Osteocyte (in vitro differentiated cells): ENCODE measurements around the gene LCAT. TPM values are rescaled to one million over a fixed set of nuclear protein-coding genes. Genes with fewer than 3 reads are reported as not detected.
"Not testable (repeated sequence)": the region's sequence is repeated elsewhere in the genome, so short reads cannot be mapped to it uniquely, and the experiment has no call there.

Experiments
- DNase-seq: peaks from one replicate; pipeline ENCODE4 v3.0.0; 2021; ENCODE audit warnings: mixed read lengths; ENCODE audit not compliant: unreplicated experiment; ENCODE audit errors: extremely low spot score
- H3K27ac Mint-ChIP-seq: one replicate; pipeline ENCODE4 v1.8.0; 2021; ENCODE audit warnings: mild to moderate bottlenecking, mixed read lengths; ENCODE audit not compliant: unreplicated experiment
- H3K27me3 Mint-ChIP-seq: one replicate; pipeline ENCODE4 v1.8.0; 2021; ENCODE audit warnings: mixed read lengths; ENCODE audit not compliant: unreplicated experiment
- H3K36me3 Mint-ChIP-seq: one replicate; pipeline ENCODE4 v1.8.0; 2021; ENCODE audit warnings: mixed read lengths; ENCODE audit not compliant: unreplicated experiment
- H3K4me1 Mint-ChIP-seq: one replicate; pipeline ENCODE4 v1.8.0; 2021; ENCODE audit warnings: mixed read lengths; ENCODE audit not compliant: unreplicated experiment
- H3K4me3 Mint-ChIP-seq: one replicate; pipeline ENCODE4 v1.8.0; 2021; ENCODE audit warnings: mild to moderate bottlenecking, moderate library complexity, mixed read lengths; ENCODE audit not compliant: unreplicated experiment
- H3K9me3 Mint-ChIP-seq: one replicate; pipeline ENCODE4 v1.8.0; 2021; ENCODE audit warnings: mixed read lengths; ENCODE audit not compliant: unreplicated experiment
- total RNA-seq: library from RNA; stranded (reverse); gene quantifications from 2 replicates; pipeline ENCODE4 v1.2.1, GENCODE V29; 2021
- TF ChIP-seq, protein P1 (sequence below): fragments of 200-600 bp; sonication (generic); IDR thresholded peaks from 2 replicates; pipeline ENCODE4 v1.5.0; 2021; ENCODE audit warnings: antibody characterized with exemption, mild to moderate bottlenecking, moderate library complexity

LCAT gene
- total RNA-seq, 1 donor from 2014 or later: 36.9 TPM

DNA sequence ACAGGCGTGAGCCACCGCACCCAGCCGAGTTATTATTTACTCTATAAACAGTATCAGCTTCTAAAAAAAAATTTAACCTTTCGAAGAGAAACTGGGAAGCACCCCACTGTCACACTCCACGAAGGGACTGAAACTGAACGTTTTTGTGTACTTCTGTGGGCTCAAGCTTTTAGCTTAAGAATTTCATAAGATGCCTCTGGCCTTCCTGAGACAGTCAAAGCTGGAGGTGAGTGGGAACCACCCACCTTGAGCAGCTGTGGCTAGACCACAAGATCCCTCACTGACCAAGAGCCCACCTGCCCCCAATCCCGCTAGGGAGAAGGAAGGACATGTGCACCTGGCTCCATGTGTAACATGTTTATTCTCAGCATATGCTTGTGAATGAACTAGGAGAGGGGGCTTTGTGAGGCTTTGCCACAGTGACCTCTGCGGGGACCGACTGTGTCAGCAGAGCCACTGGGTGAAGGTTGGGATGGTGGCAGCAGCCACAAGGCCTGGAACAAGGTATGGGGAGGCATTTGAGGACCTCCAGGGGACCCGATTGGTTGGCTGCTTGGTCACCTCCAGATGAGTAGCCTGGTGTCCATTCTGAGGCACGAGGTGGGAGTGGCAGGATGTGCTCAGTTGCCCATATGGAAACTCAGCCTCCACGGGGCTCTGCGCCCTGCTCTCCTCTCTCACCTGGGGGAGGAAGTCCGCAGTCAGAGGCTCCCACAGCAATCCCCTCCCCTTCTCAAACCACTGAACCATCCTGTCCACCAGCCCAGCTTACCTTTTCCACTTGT lies 31.6 kb upstream of the LCAT start:
- no peak overlapping the region for H3K27ac Mint-ChIP-seq
- peaks cover 1% of the 10 kb centered on the region for H3K4me1 Mint-ChIP-seq
- no peak overlapping the region for H3K4me3 Mint-ChIP-seq
- TF ChIP-seq, protein P1, sequence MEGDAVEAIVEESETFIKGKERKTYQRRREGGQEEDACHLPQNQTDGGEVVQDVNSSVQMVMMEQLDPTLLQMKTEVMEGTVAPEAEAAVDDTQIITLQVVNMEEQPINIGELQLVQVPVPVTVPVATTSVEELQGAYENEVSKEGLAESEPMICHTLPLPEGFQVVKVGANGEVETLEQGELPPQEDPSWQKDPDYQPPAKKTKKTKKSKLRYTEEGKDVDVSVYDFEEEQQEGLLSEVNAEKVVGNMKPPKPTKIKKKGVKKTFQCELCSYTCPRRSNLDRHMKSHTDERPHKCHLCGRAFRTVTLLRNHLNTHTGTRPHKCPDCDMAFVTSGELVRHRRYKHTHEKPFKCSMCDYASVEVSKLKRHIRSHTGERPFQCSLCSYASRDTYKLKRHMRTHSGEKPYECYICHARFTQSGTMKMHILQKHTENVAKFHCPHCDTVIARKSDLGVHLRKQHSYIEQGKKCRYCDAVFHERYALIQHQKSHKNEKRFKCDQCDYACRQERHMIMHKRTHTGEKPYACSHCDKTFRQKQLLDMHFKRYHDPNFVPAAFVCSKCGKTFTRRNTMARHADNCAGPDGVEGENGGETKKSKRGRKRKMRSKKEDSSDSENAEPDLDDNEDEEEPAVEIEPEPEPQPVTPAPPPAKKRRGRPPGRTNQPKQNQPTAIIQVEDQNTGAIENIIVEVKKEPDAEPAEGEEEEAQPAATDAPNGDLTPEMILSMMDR: no peak
- no peaks in the 10 kb centered on the region for H3K9me3 Mint-ChIP-seq
- no peak for DNase-seq
- H3K27me3 Mint-ChIP-seq: peaks cover 13% of the 10 kb centered on the region
- no peaks in the 10 kb centered on the region for H3K36me3 Mint-ChIP-seq

GRCh38 chr16:67972285-67972684 lies 28.4 kb upstream of the LCAT start:
- not testable (repeated sequence) for H3K4me3 Mint-ChIP-seq, H3K4me1 Mint-ChIP-seq, H3K36me3 Mint-ChIP-seq

DNA sequence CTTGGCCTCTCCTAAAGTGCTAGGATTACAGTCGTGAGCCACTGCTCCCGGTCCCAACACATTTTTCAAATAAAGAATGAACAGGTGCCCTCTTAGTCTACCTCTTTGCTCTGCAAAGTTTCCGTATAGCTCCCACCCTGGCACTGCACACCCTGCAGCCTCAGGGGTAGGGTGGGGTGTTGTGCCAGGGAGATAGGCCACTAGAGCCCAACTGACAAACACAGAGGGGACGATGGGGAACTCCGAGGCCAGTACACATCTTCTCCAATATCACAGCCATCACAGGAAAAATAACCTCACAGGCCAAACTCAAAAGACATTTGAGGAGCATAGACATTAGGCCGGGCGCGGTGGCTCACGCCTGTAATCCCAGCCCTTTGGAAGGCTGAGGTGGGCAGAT lies 27.2 kb upstream of the LCAT start:
- TF ChIP-seq, protein P1: no peak
- Mint-ChIP-seq H3K4me3 (no peak overlapping the region), H3K36me3 (no peaks in the 10 kb centered on the region), H3K27ac (no peak overlapping the region), H3K4me1 (peaks cover 17% of the 10 kb centered on the region), H3K27me3 (peaks cover under 1% of the 10 kb centered on the region), H3K9me3 (no peaks in the 10 kb centered on the region)
- DNase-seq: no peak

More at GRCh38 chr16:67972285-67972684, 28.4 kb upstream of the LCAT start:
- not testable (repeated sequence) for H3K27ac Mint-ChIP-seq, H3K9me3 Mint-ChIP-seq, H3K27me3 Mint-ChIP-seq, DNase-seq

DNA sequence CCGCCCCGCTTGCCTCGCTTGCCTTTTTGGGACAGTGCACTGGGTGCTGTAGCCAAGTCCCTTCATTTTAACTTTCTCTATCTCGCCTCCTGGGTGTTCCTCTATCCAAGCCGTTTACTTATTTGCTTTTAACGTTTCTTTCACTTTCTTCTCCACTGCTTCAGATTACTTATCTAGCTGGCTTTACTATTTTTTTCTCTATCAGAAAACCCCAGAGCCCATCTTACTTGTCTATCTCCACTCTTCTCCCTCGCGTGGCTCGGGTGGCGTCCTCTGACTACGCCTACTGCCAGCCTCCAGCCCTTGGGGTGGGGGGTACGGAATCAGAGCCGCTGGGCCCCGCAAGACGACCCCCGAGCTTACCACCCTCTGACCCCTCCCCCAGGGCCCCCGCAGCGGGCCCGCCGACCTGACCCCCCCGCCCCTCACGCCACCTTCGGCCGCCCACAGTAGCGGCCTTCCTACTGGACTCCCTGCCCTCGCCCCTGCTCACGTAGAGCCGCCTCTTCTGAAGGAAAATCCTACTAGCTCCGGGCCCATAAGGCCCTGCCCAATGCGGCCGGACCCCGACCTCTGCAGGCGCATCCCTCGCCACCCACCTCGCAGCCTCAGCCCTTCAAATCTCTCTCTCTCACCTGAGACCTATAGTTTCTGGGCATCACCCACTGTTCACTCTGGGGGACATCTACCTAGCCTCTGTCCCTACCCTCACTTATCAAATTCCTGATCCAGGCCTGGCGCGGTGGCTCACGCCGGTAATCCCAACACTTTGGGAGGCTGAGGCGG lies 25.5 kb upstream of the LCAT start:
- TF ChIP-seq, protein P1: no peak
- Mint-ChIP-seq H3K36me3 (peaks cover 2% of the 10 kb centered on the region), H3K27ac (peak overlapping the region; percentile 65), H3K4me1 (peaks cover 31% of the 10 kb centered on the region), H3K27me3 (no peaks in the 10 kb centered on the region), H3K9me3 (no peaks in the 10 kb centered on the region), H3K4me3 (peak overlapping the region; percentile 96)
- no peak for DNase-seq

GRCh38 chr16:67968400-67969253 lies 24.7 kb upstream of the LCAT start, which contains the start of gene SLC12A4:
SLC12A4 (minus strand) TSS chr16:67968637; CDS start chr16:67968553, 84 bp downstream.
- Mint-ChIP-seq H3K4me1 (peaks cover 33% of the 10 kb centered on the region), H3K27ac (peak within 1 kb of the TSS; percentile 95), H3K4me3 (peak within 1 kb of the TSS; percentile 96), H3K9me3 (no peaks in the 10 kb centered on the region), H3K36me3 (peaks cover 2% of the 10 kb centered on the region), H3K27me3 (no peaks in the 10 kb centered on the region)
- TF ChIP-seq, protein P1: no peak
- DNase-seq: peak; percentile 92
